HEK293T (cell line): Measurements from ENCODE around the gene BEAN1.

ENCODE experiments used
- CTCF ChIA-PET: fragments of 350-600 bp; formaldehyde crosslinking; extraction: SDS; loops from one replicate; lab custom pipeline; 2021; ENCODE audit warnings: antibody characterized with exemption, inconsistent platforms; lab: Yijun Ruan, JAX
- POLR2A ChIA-PET: fragments of 350-600 bp; formaldehyde crosslinking; extraction: SDS; loops from one replicate; lab custom pipeline; 2020; ENCODE audit warnings: antibody characterized with exemption, inconsistent platforms; lab: Yijun Ruan, JAX
- DNase-seq: peaks from one replicate; pipeline ENCODE4 v3.0.0; 2012; ENCODE audit warnings: mixed read lengths; ENCODE audit errors: extremely low spot score
- ARNT ChIP-seq: fragments of 450-650 bp; IDR thresholded peaks from 2 replicates; pipeline ENCODE4 v1.6.1; 2017; ENCODE audit warnings: mild to moderate bottlenecking
- BHLHE40 ChIP-seq: fragments of 450-650 bp; IDR thresholded peaks from 2 replicates; pipeline ENCODE4 v1.6.1; 2016; ENCODE audit warnings: mild to moderate bottlenecking, moderate library complexity, borderline replicate concordance
- CTBP1 ChIP-seq: fragments of 450-650 bp; IDR thresholded peaks from 2 replicates; pipeline ENCODE4 v1.6.1; 2016; ENCODE audit warnings: borderline replicate concordance
- ELF4 ChIP-seq: fragments of 450-650 bp; IDR thresholded peaks from 2 replicates; pipeline ENCODE4 v1.6.1; 2017; ENCODE audit warnings: antibody characterized with exemption
- FOXA1 ChIP-seq: fragments of 450-650 bp; IDR thresholded peaks from 2 replicates; pipeline ENCODE4 v1.6.1; 2016; ENCODE audit warnings: mild to moderate bottlenecking
- FOXK2 ChIP-seq: fragments of 450-650 bp; IDR thresholded peaks from 2 replicates; pipeline ENCODE4 v1.6.1; 2016; ENCODE audit warnings: mild to moderate bottlenecking
- FOXM1 ChIP-seq: fragments of 450-650 bp; IDR thresholded peaks from 2 replicates; pipeline ENCODE4 v1.6.1; 2017; ENCODE audit warnings: mild to moderate bottlenecking, borderline replicate concordance
- HDGF ChIP-seq: fragments of 450-650 bp; IDR thresholded peaks from 2 replicates; pipeline ENCODE4 v1.6.1; 2017; ENCODE audit warnings: antibody characterized with exemption, borderline replicate concordance
- L3MBTL2 ChIP-seq: fragments of 450-650 bp; conservative IDR thresholded peaks from 2 replicates; pipeline ENCODE4 v1.6.1; 2016; ENCODE audit warnings: mild to moderate bottlenecking
- LEF1 ChIP-seq: fragments of 450-650 bp; IDR thresholded peaks from 2 replicates; pipeline ENCODE4 v1.6.1; 2017; ENCODE audit warnings: mild to moderate bottlenecking, borderline replicate concordance
- NFRKB ChIP-seq: fragments of 450-650 bp; IDR thresholded peaks from 2 replicates; pipeline ENCODE4 v1.6.1; 2016; ENCODE audit warnings: mild to moderate bottlenecking, moderate library complexity
- SP1 ChIP-seq: fragments of 450-650 bp; IDR thresholded peaks from 2 replicates; pipeline ENCODE4 v1.6.1; 2017
- SUZ12 ChIP-seq: fragments of 450-650 bp; IDR thresholded peaks from 2 replicates; pipeline ENCODE4 v1.6.1; 2016; ENCODE audit warnings: mild to moderate bottlenecking
- TARDBP ChIP-seq: fragments of 450-650 bp; IDR thresholded peaks from 2 replicates; pipeline ENCODE4 v1.6.1; 2016
- ZNF384 ChIP-seq: fragments of 450-650 bp; IDR thresholded peaks from 2 replicates; pipeline ENCODE4 v1.6.1; 2016
- TF ChIP-seq, protein P1 (sequence below): fragments of 450-650 bp; IDR thresholded peaks from 2 replicates; pipeline ENCODE4 v1.6.1; 2016

The BEAN1 gene

DNA sequence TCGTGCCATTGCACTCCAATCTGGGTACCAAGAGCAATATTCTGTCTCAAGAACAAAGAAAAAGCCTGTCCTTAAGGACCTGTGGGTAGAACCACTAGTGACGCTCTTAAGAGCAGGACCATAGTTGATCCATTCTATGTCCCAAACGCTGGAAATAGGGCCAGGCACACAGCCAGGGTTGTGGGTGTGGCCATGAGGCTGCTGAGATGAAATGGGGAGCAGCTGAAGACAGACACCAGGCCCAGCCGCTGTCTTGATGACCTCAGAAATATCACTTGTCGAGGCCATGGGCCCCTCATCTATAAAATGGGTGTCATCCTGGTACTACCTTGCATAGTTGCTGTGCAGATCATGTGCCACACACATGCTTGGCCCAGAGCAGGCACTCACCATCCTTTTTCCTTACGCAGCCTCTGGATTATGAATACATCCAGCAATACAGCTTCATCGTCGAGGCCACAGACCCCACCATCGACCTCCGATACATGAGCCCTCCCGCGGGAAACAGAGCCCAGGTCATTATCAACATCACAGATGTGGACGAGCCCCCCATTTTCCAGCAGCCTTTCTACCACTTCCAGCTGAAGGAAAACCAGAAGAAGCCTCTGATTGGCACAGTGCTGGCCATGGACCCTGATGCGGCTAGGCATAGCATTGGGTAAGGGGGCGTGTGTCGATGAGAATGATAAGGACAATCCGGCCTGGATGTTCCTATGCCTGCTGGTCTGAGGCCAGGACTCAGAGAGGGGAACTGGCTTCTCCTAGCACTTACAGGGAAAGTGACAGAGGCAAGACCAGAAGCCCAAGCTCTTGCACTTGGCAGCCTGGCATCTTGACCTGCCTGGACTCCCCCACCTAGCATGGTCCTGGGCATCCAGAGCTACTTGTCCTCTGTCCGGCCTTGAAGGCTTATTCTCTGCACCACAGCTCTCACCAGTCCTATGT lies 35.1 kb upstream of the BEAN1 start:
- POLR2A ChIA-PET, result no interaction called here
- CTCF ChIA-PET, result no interaction called here
- TF ChIP-seq LEF1, result no peak
- no peak for TF ChIP-seq FOXK2
- no peak for TF ChIP-seq FOXA1
- TF ChIP-seq NFRKB, result no peak
- no peak for TF ChIP-seq ELF4
- TF ChIP-seq L3MBTL2, result no peak
- TF ChIP-seq FOXM1, result no peak
- no peak for TF ChIP-seq CTBP1
- TF ChIP-seq TARDBP, result no peak
- TF ChIP-seq SP1, result no peak
- TF ChIP-seq, protein P1, sequence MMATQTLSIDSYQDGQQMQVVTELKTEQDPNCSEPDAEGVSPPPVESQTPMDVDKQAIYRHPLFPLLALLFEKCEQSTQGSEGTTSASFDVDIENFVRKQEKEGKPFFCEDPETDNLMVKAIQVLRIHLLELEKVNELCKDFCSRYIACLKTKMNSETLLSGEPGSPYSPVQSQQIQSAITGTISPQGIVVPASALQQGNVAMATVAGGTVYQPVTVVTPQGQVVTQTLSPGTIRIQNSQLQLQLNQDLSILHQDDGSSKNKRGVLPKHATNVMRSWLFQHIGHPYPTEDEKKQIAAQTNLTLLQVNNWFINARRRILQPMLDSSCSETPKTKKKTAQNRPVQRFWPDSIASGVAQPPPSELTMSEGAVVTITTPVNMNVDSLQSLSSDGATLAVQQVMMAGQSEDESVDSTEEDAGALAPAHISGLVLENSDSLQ, result no peak
- TF ChIP-seq HDGF, result no peak
- TF ChIP-seq BHLHE40, result no peak
- no peak for TF ChIP-seq ZNF384
- no peak for TF ChIP-seq SUZ12
- no peak for TF ChIP-seq ARNT
- no peak for DNase-seq

DNA sequence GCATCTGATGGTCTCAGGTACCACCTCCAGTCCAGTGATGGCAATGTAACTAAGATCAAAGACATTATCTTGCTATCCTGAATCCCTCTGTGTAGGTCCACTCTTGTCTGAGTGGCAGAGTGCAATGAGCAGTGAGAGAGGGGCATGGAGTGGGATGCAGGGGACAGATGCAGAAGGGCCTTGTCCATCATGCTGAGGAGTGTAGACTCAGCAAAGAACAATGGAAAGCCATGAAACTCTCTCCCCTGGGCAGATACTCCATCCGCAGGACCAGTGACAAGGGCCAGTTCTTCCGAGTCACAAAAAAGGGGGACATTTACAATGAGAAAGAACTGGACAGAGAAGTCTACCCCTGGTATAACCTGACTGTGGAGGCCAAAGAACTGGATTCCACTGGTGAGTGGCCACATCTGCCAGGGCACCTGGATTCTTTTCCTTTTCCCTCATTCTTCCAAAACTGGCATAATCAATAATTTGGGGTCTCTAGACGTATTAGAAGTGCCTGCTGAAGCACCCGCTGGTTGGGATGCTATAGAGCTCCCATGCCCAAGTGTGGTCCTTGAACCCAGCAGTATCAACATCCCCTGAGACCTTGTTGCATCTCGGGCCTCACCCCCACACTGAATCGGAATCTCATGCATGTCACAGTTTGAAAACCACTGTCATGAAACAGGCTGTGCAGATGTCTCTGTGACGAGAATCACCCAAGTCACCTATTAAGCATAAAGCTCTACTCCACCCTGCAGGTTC lies 31.1 kb upstream of the BEAN1 start:
- CTCF ChIA-PET, result no interaction called here
- POLR2A ChIA-PET, result no interaction called here
- DNase-seq, result no peak
- no peak for TF ChIP-seq ARNT
- TF ChIP-seq FOXA1, result no peak
- no peak for TF ChIP-seq ZNF384
- no peak for TF ChIP-seq BHLHE40
- TF ChIP-seq SP1, result no peak
- TF ChIP-seq CTBP1, result no peak
- TF ChIP-seq HDGF, result no peak

DNA sequence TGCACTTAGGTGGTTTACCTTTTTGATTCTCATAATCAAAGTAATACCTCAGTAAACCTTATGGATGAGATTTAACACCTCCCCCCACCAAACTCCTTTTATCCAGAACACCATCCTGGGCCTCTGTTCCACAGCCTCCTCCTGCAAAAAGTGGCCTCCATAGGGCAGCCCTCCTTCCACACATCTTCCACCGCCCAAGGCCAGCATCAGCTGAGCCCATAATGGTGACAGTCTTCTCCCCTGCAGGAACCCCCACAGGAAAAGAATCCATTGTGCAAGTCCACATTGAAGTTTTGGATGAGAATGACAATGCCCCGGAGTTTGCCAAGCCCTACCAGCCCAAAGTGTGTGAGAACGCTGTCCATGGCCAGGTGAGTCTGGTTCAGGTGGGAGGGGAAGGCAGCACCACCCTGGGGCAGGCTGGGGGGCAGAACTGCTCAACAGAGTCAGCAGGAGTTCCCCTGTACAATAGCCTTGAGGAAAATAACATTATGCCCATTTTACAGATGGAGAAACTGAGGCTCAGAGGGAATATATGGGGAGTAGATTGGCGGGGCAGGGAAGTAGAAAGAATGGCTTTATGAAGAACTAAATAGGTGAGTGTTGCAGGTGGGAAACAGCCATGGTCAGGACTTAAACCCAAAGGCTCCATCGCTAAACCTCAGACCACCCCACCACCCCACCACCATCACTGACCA lies 29.2 kb upstream of the BEAN1 start:
- CTCF ChIA-PET, result no interaction called here

DNA sequence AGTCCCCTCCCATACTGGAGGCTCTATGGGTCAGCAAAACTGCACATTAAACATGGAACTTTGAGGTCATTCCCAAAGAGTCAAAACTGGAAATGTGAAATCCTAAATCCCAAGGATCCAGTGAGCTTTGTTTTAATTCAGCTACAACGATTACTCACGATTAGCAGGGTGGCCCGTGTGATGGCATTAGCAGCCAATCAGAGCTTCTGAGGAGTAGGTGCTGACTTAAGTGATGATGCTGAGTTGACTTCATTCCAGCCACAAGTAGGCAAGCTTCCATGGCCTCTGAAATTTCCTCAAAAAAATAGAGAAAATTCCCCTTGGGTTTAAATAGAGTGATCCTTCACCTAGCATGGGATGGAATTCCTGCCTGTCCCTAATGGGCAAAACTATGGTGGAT lies 28.1 kb upstream of the BEAN1 start:
- TF ChIP-seq NFRKB (no peak), FOXA1 (no peak), SUZ12 (no peak), LEF1 (no peak), TARDBP (no peak), ARNT (no peak), ELF4 (no peak), ZNF384 (no peak), SP1 (no peak), BHLHE40 (no peak), CTBP1 (no peak), FOXK2 (no peak), HDGF (no peak), FOXM1 (no peak), L3MBTL2 (no peak)
- TF ChIP-seq, protein P1, result no peak
- ChIA-PET CTCF (interaction anchor here (1.6 kb wide), 1 partner anchor 41 kb away, joined by 6 read pairs; no protein-coding TSS in a partner anchor), POLR2A (no interaction called here)
- DNase-seq, result no peak

More for the DNA sequence above, 29.2 kb upstream of the BEAN1 start:
- DNase-seq, result no peak
- no peak for TF ChIP-seq ZNF384
- no peak for TF ChIP-seq SUZ12
- TF ChIP-seq BHLHE40, result no peak
- TF ChIP-seq ELF4, result no peak
- TF ChIP-seq ARNT, result no peak
- TF ChIP-seq L3MBTL2, result no peak
- no peak for TF ChIP-seq HDGF
- POLR2A ChIA-PET, result no interaction called here

DNA sequence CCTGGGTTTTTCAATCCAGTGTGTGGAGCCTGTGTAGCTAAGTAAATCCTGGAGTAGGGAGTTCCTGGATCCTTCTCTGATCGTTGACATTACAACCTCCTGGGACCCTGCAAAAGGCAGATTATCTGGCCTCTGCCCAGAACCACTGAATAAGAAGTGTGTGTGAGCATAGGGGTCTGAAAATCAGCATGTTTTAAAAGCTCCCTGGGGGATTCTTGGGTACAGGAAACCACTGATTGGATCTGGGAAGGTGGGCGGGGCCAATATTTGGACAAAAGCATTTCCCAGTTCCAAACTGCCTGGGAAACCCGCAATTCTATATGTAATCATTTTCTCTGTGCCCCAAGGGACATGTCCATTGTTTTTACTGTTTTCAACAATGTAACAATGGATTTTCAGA lies 27.2 kb upstream of the BEAN1 start:
- TF ChIP-seq FOXA1 (no peak), CTBP1 (no peak), ARNT (no peak), ZNF384 (no peak), FOXM1 (no peak), NFRKB (no peak), FOXK2 (no peak), BHLHE40 (no peak), L3MBTL2 (no peak), SUZ12 (no peak), TARDBP (no peak), HDGF (no peak)
- TF ChIP-seq, protein P1, result no peak
- ChIA-PET CTCF (interaction anchor here (0.8 to 1.6 kb wide), 2 partner anchors 25 to 42 kb away, joined by 4 to 6 read pairs; no protein-coding TSS in a partner anchor), POLR2A (no interaction called here)
- DNase-seq, result peak; percentile 35
